Measurements from ENCODE around the gene GLDC. TPM values are rescaled to one million over a fixed set of nuclear protein-coding genes. Genes with fewer than 3 reads are reported as not detected.
"Not testable (repeated sequence)": the region's sequence is repeated elsewhere in the genome, so short reads cannot be mapped to it uniquely, and the experiment has no call there.

Gene GLDC
- total RNA-seq, 1 donor from 2014 or later: 100 TPM

GRCh38 chr9:6646293-6646636, 736 bp upstream of the GLDC start:
- H4K20me1 ChIP-seq (ENCODE audit: low read depth): peaks cover 19% of the 10 kb centered on the region
- Mint-ChIP-seq H3K9me3 (no peaks in the 10 kb centered on the region), H3K27me3 (ENCODE audit: insufficient read depth, low read depth) (peaks cover 12% of the 10 kb centered on the region), H3K4me1 (peaks cover 22% of the 10 kb centered on the region), H3K4me3 (peak overlapping the region; percentile 92), H3K27ac (peak overlapping the region; percentile 17), H3K36me3 (peaks cover 8% of the 10 kb centered on the region)
- peaks cover 41% of the 10 kb centered on the region for H3K79me2 ChIP-seq (ENCODE audit: low read depth)
- H3K4me1 ChIP-seq: peaks cover 12% of the 10 kb centered on the region
- H3K36me3 ChIP-seq: no peaks in the 10 kb centered on the region
- peak overlapping the region; percentile 86 for H3K4me2 ChIP-seq
- H3K27ac ChIP-seq: no peak overlapping the region
- H3K9me3 ChIP-seq (ENCODE audit: low read depth): no peaks in the 10 kb centered on the region
- DNase-seq (ENCODE audit: low spot score): no peak
- peak overlapping the region; percentile 3 for H3K9ac ChIP-seq
- peaks cover 17% of the 10 kb centered on the region for H3F3A ChIP-seq (ENCODE audit: low read depth)
- peaks cover 9% of the 10 kb centered on the region for H3K27me3 ChIP-seq
- no peak for TF ChIP-seq CTCF (IDR thresholded peaks at IDR 0.05)
- TF ChIP-seq EZH2phosphoT487 (IDR thresholded peaks at IDR 0.05): no peak
- no peak for TF ChIP-seq EZH2 (IDR thresholded peaks at IDR 0.05)
- peak overlapping the region; percentile 97 for H3K4me3 ChIP-seq
- peak overlapping the region; percentile 88 for H2AFZ ChIP-seq (replicated peaks)

GRCh38 chr9:6645105-6645354, 499 bp downstream of the GLDC start:
- not testable (repeated sequence) for H3K9me3 Mint-ChIP-seq; H3K36me3 ChIP-seq; DNase-seq (ENCODE audit: low spot score); H3K27me3 ChIP-seq; H3K27me3 Mint-ChIP-seq (ENCODE audit: insufficient read depth, low read depth); H3K27ac ChIP-seq; H3K36me3 Mint-ChIP-seq; H3K9me3 ChIP-seq (ENCODE audit: low read depth)
- Histone ChIP-seq H3F3A (ENCODE audit: low read depth) (peaks cover 23% of the 10 kb centered on the region), H3K79me2 (ENCODE audit: low read depth) (peaks cover 54% of the 10 kb centered on the region), H4K20me1 (ENCODE audit: low read depth) (peaks cover 31% of the 10 kb centered on the region), H3K4me3 (peak overlapping the region; percentile 97), H3K9ac (peak overlapping the region; percentile 43), H2AFZ (replicated peaks) (peak overlapping the region; percentile 62), H3K4me1 (peaks cover 25% of the 10 kb centered on the region), H3K4me2 (peak overlapping the region; percentile 86)
- H3K27ac Mint-ChIP-seq: peak overlapping the region; percentile 83
- peak overlapping the region; percentile 99 for H3K4me3 Mint-ChIP-seq
- H3K4me1 Mint-ChIP-seq: peaks cover 29% of the 10 kb centered on the region

GRCh38 chr9:6644346-6645104, 1.0 kb downstream of the GLDC start:
- peak overlapping the region; percentile 83 for H3K27ac Mint-ChIP-seq
- Histone ChIP-seq H3K9me3 (ENCODE audit: low read depth) (no peaks in the 10 kb centered on the region), H3K4me2 (peak overlapping the region; percentile 86), H3K27ac (peak overlapping the region; percentile 13), H3F3A (ENCODE audit: low read depth) (peaks cover 23% of the 10 kb centered on the region), H2AFZ (replicated peaks) (peak overlapping the region; percentile 62), H3K4me1 (peaks cover 25% of the 10 kb centered on the region), H3K9ac (peak overlapping the region; percentile 43), H4K20me1 (ENCODE audit: low read depth) (peaks cover 35% of the 10 kb centered on the region), H3K36me3 (no peaks in the 10 kb centered on the region), H3K79me2 (ENCODE audit: low read depth) (peaks cover 59% of the 10 kb centered on the region), H3K27me3 (peaks cover 9% of the 10 kb centered on the region), H3K4me3 (peak overlapping the region; percentile 97)
- peak; percentile 41 for DNase-seq (ENCODE audit: low spot score)
- peaks cover 10% of the 10 kb centered on the region for H3K27me3 Mint-ChIP-seq (ENCODE audit: insufficient read depth, low read depth)
- H3K36me3 Mint-ChIP-seq: peaks cover 10% of the 10 kb centered on the region
- peaks cover 29% of the 10 kb centered on the region for H3K4me1 Mint-ChIP-seq
- no peaks in the 10 kb centered on the region for H3K9me3 Mint-ChIP-seq
- peak overlapping the region; percentile 99 for H3K4me3 Mint-ChIP-seq
- no peak for TF ChIP-seq EZH2 (IDR thresholded peaks at IDR 0.05)
- no peak for TF ChIP-seq CTCF (IDR thresholded peaks at IDR 0.05)
- TF ChIP-seq EZH2phosphoT487 (IDR thresholded peaks at IDR 0.05): no peak

GRCh38 chr9:6641961-6642360, 3.6 kb downstream of the GLDC start:
- H3K36me3 ChIP-seq: no peaks in the 10 kb centered on the region
- H3K4me3 ChIP-seq: no peak overlapping the region
- H3K27ac ChIP-seq: no peak overlapping the region
- no peak overlapping the region for H2AFZ ChIP-seq (replicated peaks)
- peaks cover 11% of the 10 kb centered on the region for H3K36me3 Mint-ChIP-seq
- H3K4me2 ChIP-seq: no peak overlapping the region
- no peaks in the 10 kb centered on the region for H3K9me3 ChIP-seq (ENCODE audit: low read depth)
- H3K27me3 Mint-ChIP-seq (ENCODE audit: insufficient read depth, low read depth): peaks cover 10% of the 10 kb centered on the region
- H3K4me1 ChIP-seq: peaks cover 23% of the 10 kb centered on the region
- peaks cover 24% of the 10 kb centered on the region for H3K4me1 Mint-ChIP-seq
- peaks cover 35% of the 10 kb centered on the region for H4K20me1 ChIP-seq (ENCODE audit: low read depth)
- DNase-seq (ENCODE audit: low spot score): no peak
- H3F3A ChIP-seq (ENCODE audit: low read depth): peaks cover 19% of the 10 kb centered on the region
- H3K4me3 Mint-ChIP-seq: no peak overlapping the region
- peaks cover 81% of the 10 kb centered on the region for H3K79me2 ChIP-seq (ENCODE audit: low read depth)
- H3K9me3 Mint-ChIP-seq: no peaks in the 10 kb centered on the region
- H3K9ac ChIP-seq: no peak overlapping the region
- no peak overlapping the region for H3K27ac Mint-ChIP-seq
- peaks cover 8% of the 10 kb centered on the region for H3K27me3 ChIP-seq
- TF ChIP-seq EZH2phosphoT487 (IDR thresholded peaks at IDR 0.05): no peak
- no peak for TF ChIP-seq CTCF (IDR thresholded peaks at IDR 0.05)
- TF ChIP-seq EZH2 (IDR thresholded peaks at IDR 0.05): no peak

All from neural progenitor cell (in vitro differentiated cells).